ENCODE measurements around the gene AIG1.
"Not testable (repeated sequence)": the region's sequence is repeated elsewhere in the genome, so short reads cannot be mapped to it uniquely, and the experiment has no call there.

The AIG1 gene

GRCh38 chr6:143060806-143061596 lies at the start of gene AIG1:
TSS of gene AIG1 (plus strand) at chr6:143060889. CDS start at chr6:143060926, 37 bp downstream.
- DNase-seq (ENCODE audit: low read depth in 2 of 2) = peak in 1 of 2 experiments; percentile 16

- DNase-seq (ENCODE audit: low read depth in 2 of 2) = no peak
Measured at GRCh38 chr6:143014764-143015163, 45.9 kb upstream of the AIG1 start.

GRCh38 chr6:143015300-143015706 lies 45.4 kb upstream of the AIG1 start:
- DNase-seq (ENCODE audit: low read depth in 2 of 2) = no peak

GRCh38 chr6:143018955-143019354 lies 41.7 kb upstream of the AIG1 start:
- DNase-seq (ENCODE audit: low read depth in 2 of 2) = no peak

GRCh38 chr6:143020862-143021261 lies 39.8 kb upstream of the AIG1 start:
- DNase-seq (ENCODE audit: low read depth in 2 of 2) = not testable (repeated sequence)

- DNase-seq (ENCODE audit: low read depth in 2 of 2) = no peak
Measured at GRCh38 chr6:143021543-143021942, 39.1 kb upstream of the AIG1 start.

GRCh38 chr6:143022587-143022986 lies 38.1 kb upstream of the AIG1 start:
- DNase-seq (ENCODE audit: low read depth in 2 of 2) = no peak

- DNase-seq (ENCODE audit: low read depth in 2 of 2) = no peak
Measured at GRCh38 chr6:143023695-143024094, 37.0 kb upstream of the AIG1 start.

GRCh38 chr6:143024977-143025376 lies 35.7 kb upstream of the AIG1 start:
- no peak for DNase-seq (ENCODE audit: low read depth in 2 of 2)

- peak in 1 of 2 experiments; percentile 9 for DNase-seq (ENCODE audit: low read depth in 2 of 2)
Measured at GRCh38 chr6:143026696-143027449, 33.8 kb upstream of the AIG1 start.

- no peak for DNase-seq (ENCODE audit: low read depth in 2 of 2)
Measured at GRCh38 chr6:143034689-143035334, 25.9 kb upstream of the AIG1 start.

- DNase-seq (ENCODE audit: low read depth in 2 of 2) = no peak
Measured at GRCh38 chr6:143037470-143037869, 23.2 kb upstream of the AIG1 start.

GRCh38 chr6:143038833-143039232 lies 21.9 kb upstream of the AIG1 start:
- DNase-seq (ENCODE audit: low read depth in 2 of 2) = no peak

- DNase-seq (ENCODE audit: low read depth in 2 of 2) = no peak
Measured at GRCh38 chr6:143039548-143039947, 21.1 kb upstream of the AIG1 start.

GRCh38 chr6:143040018-143040417 lies 20.7 kb upstream of the AIG1 start:
- no peak for DNase-seq (ENCODE audit: low read depth in 2 of 2)

- DNase-seq (ENCODE audit: low read depth in 2 of 2) = not testable (repeated sequence)
Measured at GRCh38 chr6:143044345-143044744, 16.3 kb upstream of the AIG1 start.

- no peak for DNase-seq (ENCODE audit: low read depth in 2 of 2)
Measured at GRCh38 chr6:143049611-143050010, 11.1 kb upstream of the AIG1 start.

GRCh38 chr6:143050509-143050908 lies 10.2 kb upstream of the AIG1 start:
- no peak for DNase-seq (ENCODE audit: low read depth in 2 of 2)

GRCh38 chr6:143052282-143052681 lies 8.4 kb upstream of the AIG1 start:
- DNase-seq (ENCODE audit: low read depth in 2 of 2) = no peak

- DNase-seq (ENCODE audit: low read depth in 2 of 2) = no peak
Measured at GRCh38 chr6:143053856-143054255, 6.8 kb upstream of the AIG1 start.

- DNase-seq (ENCODE audit: low read depth in 2 of 2) = no peak
Measured at GRCh38 chr6:143054329-143054728, 6.4 kb upstream of the AIG1 start.

- no peak for DNase-seq (ENCODE audit: low read depth in 2 of 2)
Measured at GRCh38 chr6:143055213-143055612, 5.5 kb upstream of the AIG1 start.

- no peak for DNase-seq (ENCODE audit: low read depth in 2 of 2)
Measured at GRCh38 chr6:143055891-143056290, 4.8 kb upstream of the AIG1 start.
